HFFc6 (cell line): ENCODE results near the gene ALCAM. TPM values are rescaled to one million over a fixed set of nuclear protein-coding genes. Genes with fewer than 3 reads are reported as not detected.

ENCODE experiments used
- DNase-seq: peaks from one replicate; pipeline ENCODE4 v3.0.0-alpha.2; 2018
- H3K27ac Mint-ChIP-seq: 2 replicates; pipeline ENCODE4 v1.8.0; 2020; ENCODE audit warnings: mild to moderate bottlenecking, mixed read lengths
- H3K27me3 Mint-ChIP-seq: 2 replicates; pipeline ENCODE4 v1.8.0; 2021; ENCODE audit warnings: mild to moderate bottlenecking, moderate library complexity, mixed read lengths; ENCODE audit not compliant: insufficient read depth
- H3K36me3 Mint-ChIP-seq: 2 replicates; pipeline ENCODE4 v1.8.0; 2021; ENCODE audit warnings: low read depth, mixed read lengths
- H3K4me1 Mint-ChIP-seq: 2 replicates; pipeline ENCODE4 v1.8.0; 2020; ENCODE audit warnings: low read depth, mixed read lengths
- H3K4me3 Mint-ChIP-seq: 2 replicates; pipeline ENCODE4 v1.8.0; 2020; ENCODE audit warnings: mild to moderate bottlenecking, moderate library complexity, mixed read lengths
- H3K9me3 Mint-ChIP-seq: 2 replicates; pipeline ENCODE4 v1.8.0; 2020; ENCODE audit warnings: mild to moderate bottlenecking, mixed read lengths
- CTCF ChIP-seq: fragments of 200-600 bp; sonication (generic); IDR thresholded peaks from 2 replicates; pipeline ENCODE4 v1.5.0; 2021; ENCODE audit warnings: antibody characterized with exemption, mild to moderate bottlenecking
- total RNA-seq, 6 experiments: library from RNA; stranded (reverse); fragmentation: NEBNext Ultra II Directional; extraction: Animal tissue kit (Norgen Biotek cat#: 25700); gene quantifications; 2 replicates in 1 of 6; 3 replicates in 5 of 6; pipeline ENCODE4 v1.2.3, GENCODE V29; 2021

The ALCAM gene
- total RNA-seq, 6 experiments from 2014 or later = 307 to 420 (median 361) TPM

GRCh38 chr3:105502333-105502732 lies 135.6 kb downstream of the ALCAM start:
- TF ChIP-seq CTCF = no peak
- no peak overlapping the region; the same call in 1 of the 2 replicates for H3K27ac Mint-ChIP-seq
- H3K4me1 Mint-ChIP-seq = peaks cover 68% of the 10 kb centered on the region
- no peaks in the 10 kb centered on the region for H3K9me3 Mint-ChIP-seq
- peaks cover 8% of the 10 kb centered on the region for H3K36me3 Mint-ChIP-seq
- H3K4me3 Mint-ChIP-seq = no peak overlapping the region
- peaks cover 2% of the 10 kb centered on the region; the same call in 1 of the 2 replicates for H3K27me3 Mint-ChIP-seq
- no peak for DNase-seq

- Mint-ChIP-seq H3K27ac (peak overlapping the region; percentile 13), H3K27me3 (no peaks in the 10 kb centered on the region; the same call in 1 of the 2 replicates), H3K4me1 (peaks cover 74% of the 10 kb centered on the region), H3K9me3 (no peaks in the 10 kb centered on the region), H3K4me3 (no peak overlapping the region), H3K36me3 (peaks cover 8% of the 10 kb centered on the region)
- TF ChIP-seq CTCF = no peak
- no peak for DNase-seq
These were observed 136.5 kb downstream of the ALCAM start for GRCh38 chr3:105503191-105503593.

GRCh38 chr3:105504440-105504951 lies 137.8 kb downstream of the ALCAM start:
- no peak for DNase-seq
- H3K27ac Mint-ChIP-seq = no peak overlapping the region
- TF ChIP-seq CTCF = no peak
- peaks cover 75% of the 10 kb centered on the region for H3K4me1 Mint-ChIP-seq
- no peak overlapping the region for H3K4me3 Mint-ChIP-seq
- no peaks in the 10 kb centered on the region for H3K9me3 Mint-ChIP-seq
- H3K36me3 Mint-ChIP-seq = peaks cover 8% of the 10 kb centered on the region
- H3K27me3 Mint-ChIP-seq = no peaks in the 10 kb centered on the region; the same call in 1 of the 2 replicates

- H3K4me1 Mint-ChIP-seq = peaks cover 75% of the 10 kb centered on the region
- no peak for TF ChIP-seq CTCF
These were observed 138.5 kb downstream of the ALCAM start for GRCh38 chr3:105505170-105505569.

GRCh38 chr3:105511031-105511430 lies 144.3 kb downstream of the ALCAM start:
- H3K9me3 Mint-ChIP-seq = no peaks in the 10 kb centered on the region
- H3K4me1 Mint-ChIP-seq = peaks cover 95% of the 10 kb centered on the region
- no peaks in the 10 kb centered on the region; the same call in 1 of the 2 replicates for H3K36me3 Mint-ChIP-seq
- H3K27ac Mint-ChIP-seq = peak overlapping the region; percentile 63
- no peak for DNase-seq
- H3K27me3 Mint-ChIP-seq = no peaks in the 10 kb centered on the region; the same call in 1 of the 2 replicates
- no peak for TF ChIP-seq CTCF
- H3K4me3 Mint-ChIP-seq = peak overlapping the region; percentile 36

More at GRCh38 chr3:105505170-105505569, 138.5 kb downstream of the ALCAM start:
- no peak overlapping the region for H3K27ac Mint-ChIP-seq
- no peaks in the 10 kb centered on the region for H3K9me3 Mint-ChIP-seq
- no peaks in the 10 kb centered on the region; the same call in 1 of the 2 replicates for H3K27me3 Mint-ChIP-seq
- DNase-seq = no peak
- peaks cover 8% of the 10 kb centered on the region for H3K36me3 Mint-ChIP-seq
- H3K4me3 Mint-ChIP-seq = no peak overlapping the region
